ENCODE data around the gene HBE1. TPM values are rescaled to one million over a fixed set of nuclear protein-coding genes. Genes with fewer than 3 reads are reported as not detected.

HBE1 gene
- polyA plus RNA-seq, 3 donors = not detected

DNA sequence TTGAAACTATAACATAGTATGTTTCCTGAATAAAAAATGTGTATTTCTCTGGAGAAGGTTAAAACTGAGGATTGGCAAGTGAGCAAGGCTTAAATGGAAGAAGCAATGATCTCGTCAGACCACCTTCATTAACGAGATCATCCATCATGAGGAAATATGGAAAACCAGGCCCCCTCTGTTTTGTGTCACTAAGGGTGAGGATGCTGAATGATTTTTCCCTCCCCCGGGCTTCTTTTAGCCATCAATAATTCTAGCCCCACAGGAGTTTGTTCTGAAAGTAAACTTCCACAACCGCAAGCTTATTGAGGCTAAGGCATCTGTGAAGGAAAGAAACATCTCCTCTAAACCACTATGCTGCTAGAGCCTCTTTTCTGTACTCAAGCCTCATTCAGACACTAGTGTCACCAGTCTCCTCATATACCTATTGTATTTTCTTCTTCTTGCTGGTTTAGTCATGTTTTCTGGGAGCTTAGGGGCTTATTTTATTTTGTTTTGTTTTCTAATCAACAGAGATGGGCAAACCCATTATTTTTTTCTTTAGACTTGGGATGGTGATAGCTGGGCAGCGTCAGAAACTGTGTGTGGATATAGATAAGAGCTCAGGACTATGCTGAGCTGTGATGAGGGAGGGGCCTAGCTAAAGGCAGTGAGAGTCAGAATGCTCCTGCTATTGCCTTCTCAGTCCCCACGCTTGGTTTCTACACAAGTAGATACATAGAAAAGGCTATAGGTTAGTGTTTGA, 5.8 kb upstream of the HBE1 start:
- no peak overlapping the region for H3K4me3 ChIP-seq (replicated peaks in 1 of 3; ENCODE audit: low read depth in 2 of 3, low read length in 3 of 3)
- Mint-ChIP-seq H3K9me3 (peaks cover 0 to 2% (median 0%) of the 10 kb centered on the region in 7 donors), H3K27me3 (ENCODE audit: low read depth in 3 of 3) (no peaks in the 10 kb centered on the region), H3K27ac (no peak overlapping the region), H3K36me3 (no peaks in the 10 kb centered on the region), H3K4me1 (peaks cover under 1% of the 10 kb centered on the region), H3K4me3 (no peak overlapping the region)
- intact Hi-C loops (cut with micrococcal nuclease) = no loop called here
- peaks cover 0 to 1% of the 10 kb centered on the region in 2 donors for H3K4me1 ChIP-seq (ENCODE audit: control insufficient read depth in 1 of 2, insufficient read depth in 2 of 2, low read length in 2 of 2)
- no peak overlapping the region for H3K4me2 ChIP-seq (replicated peaks; ENCODE audit: extremely low read depth, low read length, poor library complexity, severe bottlenecking)
- H3K9ac ChIP-seq (ENCODE audit: insufficient read depth, low read length, poor library complexity, severe bottlenecking) = no peak overlapping the region
- no peak overlapping the region for H2AFZ ChIP-seq (ENCODE audit: insufficient read depth, low read depth, low read length, poor library complexity, severe bottlenecking)
- no peak for TF ChIP-seq CTCF (IDR thresholded peaks at IDR 0.05)
- no peaks in the 10 kb centered on the region for H3K9me3 ChIP-seq (replicated peaks in 1 of 2; ENCODE audit: control insufficient read depth in 1 of 2, insufficient read depth in 1 of 2, low read length in 2 of 2)
- no peak for DNase-seq
- H4K20me1 ChIP-seq (ENCODE audit: insufficient read depth, low read length) = no peaks in the 10 kb centered on the region
- no peaks in the 10 kb centered on the region for H3K79me2 ChIP-seq (ENCODE audit: insufficient read depth, low read length)
- no peak overlapping the region for H3K27ac ChIP-seq (ENCODE audit: low read depth in 1 of 2, low read length in 2 of 2)
- H3K36me3 ChIP-seq (replicated peaks in 1 of 2; ENCODE audit: control insufficient read depth in 1 of 2, insufficient read depth in 2 of 2, low read length in 2 of 2) = no peaks in the 10 kb centered on the region
- WGBS (ENCODE audit: insufficient coverage) = 67% methylated on average over 1 of the region's 6 CpGs
- H3K27me3 ChIP-seq (ENCODE audit: control insufficient read depth in 2 of 2, insufficient read depth in 2 of 2, low read length in 2 of 2) = no peaks in the 10 kb centered on the region

DNA sequence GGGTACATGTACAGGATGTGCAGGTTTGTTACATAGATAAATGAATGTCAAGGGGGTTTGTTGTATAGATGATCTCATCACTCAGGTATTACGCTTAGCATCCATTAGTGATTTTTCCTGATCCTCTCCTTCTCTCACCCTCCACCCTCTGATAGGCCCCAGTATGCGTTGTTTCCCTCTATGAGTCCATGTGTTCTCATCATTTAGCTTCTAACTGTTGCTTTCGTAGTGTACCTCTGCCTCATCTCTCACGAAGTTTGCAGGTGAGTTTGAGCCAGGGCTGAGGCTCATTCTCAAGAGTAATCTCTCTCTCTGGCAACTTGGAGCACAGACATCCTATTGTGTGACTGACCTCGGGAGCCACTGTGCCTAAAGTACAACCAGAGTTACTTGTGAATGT, 4.7 kb upstream of the HBE1 start:
- H4K20me1 ChIP-seq (ENCODE audit: insufficient read depth, low read length) = no peaks in the 10 kb centered on the region
- no peak overlapping the region for H3K4me3 ChIP-seq (replicated peaks in 1 of 3; ENCODE audit: low read depth in 2 of 3, low read length in 3 of 3)
- intact Hi-C loops (cut with micrococcal nuclease) = no loop called here
- H3K4me1 ChIP-seq (ENCODE audit: control insufficient read depth in 1 of 2, insufficient read depth in 2 of 2, low read length in 2 of 2) = no peaks in the 10 kb centered on the region
- no peak overlapping the region for H3K27ac ChIP-seq (ENCODE audit: low read depth in 1 of 2, low read length in 2 of 2)
- no peak for TF ChIP-seq CTCF (IDR thresholded peaks at IDR 0.05)
- DNase-seq = no peak
- no peak overlapping the region for H3K9ac ChIP-seq (ENCODE audit: insufficient read depth, low read length, poor library complexity, severe bottlenecking)
- H2AFZ ChIP-seq (ENCODE audit: insufficient read depth, low read depth, low read length, poor library complexity, severe bottlenecking) = no peak overlapping the region
- H3K27ac Mint-ChIP-seq = no peak overlapping the region
- H3K36me3 ChIP-seq (replicated peaks in 1 of 2; ENCODE audit: control insufficient read depth in 1 of 2, insufficient read depth in 2 of 2, low read length in 2 of 2) = no peaks in the 10 kb centered on the region
- H3K9me3 ChIP-seq (replicated peaks in 1 of 2; ENCODE audit: control insufficient read depth in 1 of 2, insufficient read depth in 1 of 2, low read length in 2 of 2) = no peaks in the 10 kb centered on the region
- peaks cover 0 to 2% (median 0%) of the 10 kb centered on the region in 7 donors for H3K9me3 Mint-ChIP-seq
- no peak overlapping the region for H3K4me3 Mint-ChIP-seq
- H3K4me1 Mint-ChIP-seq = no peaks in the 10 kb centered on the region
- no peaks in the 10 kb centered on the region for H3K27me3 Mint-ChIP-seq (ENCODE audit: low read depth in 3 of 3)
- no peaks in the 10 kb centered on the region for H3K27me3 ChIP-seq (ENCODE audit: control insufficient read depth in 2 of 2, insufficient read depth in 2 of 2, low read length in 2 of 2)
- WGBS (ENCODE audit: insufficient coverage) = 100% methylated on average over 3 of the region's 5 CpGs
- H3K79me2 ChIP-seq (ENCODE audit: insufficient read depth, low read length) = no peaks in the 10 kb centered on the region
- H3K36me3 Mint-ChIP-seq = no peaks in the 10 kb centered on the region
- H3K4me2 ChIP-seq (replicated peaks; ENCODE audit: extremely low read depth, low read length, poor library complexity, severe bottlenecking) = no peak overlapping the region
